ENCODE measurements around the gene CABCOCO1.
"Not testable (repeated sequence)": the region's sequence is repeated elsewhere in the genome, so short reads cannot be mapped to it uniquely, and the experiment has no call there.

Gene CABCOCO1

GRCh38 chr10:61642150-61642571 lies 20.6 kb upstream of the CABCOCO1 start:
- no peak for FAIRE-seq

DNA sequence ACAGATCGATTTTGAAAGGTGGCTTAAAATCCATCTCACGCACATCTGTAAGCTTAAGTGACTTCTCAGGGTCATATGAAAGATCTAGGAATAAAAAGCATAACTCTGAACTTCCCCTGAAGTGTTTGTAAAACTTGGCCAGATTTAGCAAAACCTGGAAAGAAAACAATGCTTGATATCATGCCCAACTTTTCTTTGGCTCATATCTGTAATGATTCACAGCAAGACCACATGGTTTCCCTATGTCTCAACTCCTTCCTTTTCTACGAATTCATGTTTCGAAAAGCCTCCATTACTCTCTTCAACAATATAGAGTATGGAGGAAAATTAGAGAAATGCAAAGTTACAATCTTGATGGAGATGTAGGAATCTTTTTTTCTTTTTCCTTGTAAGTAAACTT lies 20.1 kb upstream of the CABCOCO1 start:
- no peak for FAIRE-seq
- no peak for DNase-seq (ENCODE audit: insufficient read length, low spot score)

More at GRCh38 chr10:61642150-61642571, 20.6 kb upstream of the CABCOCO1 start:
- DNase-seq (ENCODE audit: insufficient read length, low spot score) = no peak

- DNase-seq (ENCODE audit: insufficient read length, low spot score) = no peak
- FAIRE-seq = no peak
Observed at GRCh38 chr10:61643316-61643751, 19.4 kb upstream of the CABCOCO1 start.

DNA sequence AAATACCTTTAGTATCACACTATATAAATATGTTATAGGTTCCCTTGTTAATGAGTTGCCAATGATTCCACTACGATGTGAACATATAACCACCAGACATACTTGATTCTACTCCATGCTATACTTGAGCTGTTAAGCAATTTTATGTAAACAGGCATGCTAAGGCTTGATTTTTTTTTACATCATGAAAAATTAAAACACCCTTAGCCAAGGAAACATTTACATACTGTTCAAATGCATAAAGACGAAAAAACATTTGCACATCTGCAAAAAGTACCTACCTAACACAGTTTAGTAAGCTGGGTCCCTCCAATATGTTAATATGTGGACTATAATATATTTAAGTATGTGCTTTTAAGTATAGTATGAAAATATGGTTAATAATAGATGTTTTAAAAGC lies 9.0 kb upstream of the CABCOCO1 start:
- FAIRE-seq = no peak
- no peak for DNase-seq (ENCODE audit: insufficient read length, low spot score)

DNA sequence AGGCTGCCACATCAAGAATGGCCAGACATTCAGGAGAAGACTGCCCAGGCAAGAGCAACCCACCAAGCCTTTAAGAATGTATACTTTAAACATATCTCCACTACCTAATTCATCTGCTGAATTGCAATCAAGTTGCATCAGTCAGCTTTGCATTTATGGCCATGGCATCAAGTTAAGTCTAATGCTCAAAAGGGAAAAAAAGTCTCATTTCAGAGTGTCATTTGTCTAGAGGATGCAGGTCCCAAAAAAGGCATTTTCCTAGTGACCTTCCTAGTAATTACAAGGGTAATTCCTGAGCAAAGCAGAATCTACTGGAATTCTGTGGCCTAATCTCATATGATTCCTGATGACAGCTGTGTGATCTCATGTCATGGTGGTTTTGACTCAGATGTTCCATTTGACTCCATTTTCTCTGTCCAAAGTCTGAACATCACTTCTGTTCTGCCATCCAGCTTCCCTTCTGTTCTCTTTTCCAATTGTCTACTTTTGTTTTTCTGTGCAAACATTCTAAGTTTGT lies 7.3 kb upstream of the CABCOCO1 start:
- FAIRE-seq = no peak
- no peak for DNase-seq (ENCODE audit: insufficient read length, low spot score)

- FAIRE-seq (no peak), DNase-seq (ENCODE audit: insufficient read length, low spot score) (no peak)
Observed at GRCh38 chr10:61663466-61663865, 737 bp downstream of the CABCOCO1 start.

DNA sequence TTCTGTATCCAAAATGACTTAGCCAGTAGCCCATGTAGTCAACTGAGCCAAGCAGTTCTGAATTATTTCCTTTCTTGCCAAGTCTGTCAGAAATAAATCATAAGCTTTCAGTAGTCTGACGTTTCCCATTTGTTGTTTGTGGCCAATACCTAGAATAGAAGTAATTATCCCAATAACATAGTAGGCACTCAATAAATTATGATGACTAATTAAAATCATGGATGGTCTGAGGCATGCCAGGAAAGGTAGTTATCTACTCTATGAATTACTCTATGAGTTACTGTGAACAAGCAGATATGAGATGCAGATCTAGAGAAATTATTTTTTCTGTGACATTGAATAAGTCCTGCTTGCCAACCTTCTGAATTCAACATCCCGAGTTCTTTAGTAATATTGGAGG lies 2.3 kb downstream of the CABCOCO1 start:
- FAIRE-seq = no peak
- no peak for DNase-seq (ENCODE audit: insufficient read length, low spot score)

DNA sequence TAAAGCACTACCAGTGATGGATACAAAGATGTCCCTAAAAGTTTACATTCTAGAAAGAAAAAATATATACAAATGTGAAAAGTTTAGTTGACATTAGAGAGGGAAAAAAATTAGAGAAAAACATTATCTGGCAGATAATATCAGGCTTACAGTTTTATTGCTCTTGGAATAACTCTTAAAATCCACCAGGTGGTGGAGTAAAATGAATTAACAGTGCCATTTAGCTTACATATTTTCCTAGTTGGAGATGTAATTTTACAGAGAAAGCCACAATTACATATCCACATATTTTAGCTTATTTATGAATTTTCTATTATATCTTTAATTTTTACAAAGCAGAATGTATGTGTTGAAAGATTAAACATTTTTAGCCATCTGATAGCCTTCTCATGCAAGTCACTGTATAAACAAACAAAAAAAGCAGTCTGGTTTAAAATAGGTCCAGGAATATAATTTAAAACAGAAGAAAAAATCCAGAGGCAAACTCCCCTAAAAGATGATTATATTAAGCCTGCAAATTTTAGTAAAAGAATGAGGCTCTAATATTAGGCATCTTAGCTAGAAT lies 6.5 kb downstream of the CABCOCO1 start:
- DNase-seq (ENCODE audit: insufficient read length, low spot score) = no peak
- no peak for FAIRE-seq

- FAIRE-seq (no peak), DNase-seq (ENCODE audit: insufficient read length, low spot score) (no peak)
Observed at GRCh38 chr10:61669849-61670248, 7.1 kb downstream of the CABCOCO1 start.

GRCh38 chr10:61673360-61673759 lies 10.6 kb downstream of the CABCOCO1 start:
- no peak for FAIRE-seq
- no peak for DNase-seq (ENCODE audit: insufficient read length, low spot score)

DNA sequence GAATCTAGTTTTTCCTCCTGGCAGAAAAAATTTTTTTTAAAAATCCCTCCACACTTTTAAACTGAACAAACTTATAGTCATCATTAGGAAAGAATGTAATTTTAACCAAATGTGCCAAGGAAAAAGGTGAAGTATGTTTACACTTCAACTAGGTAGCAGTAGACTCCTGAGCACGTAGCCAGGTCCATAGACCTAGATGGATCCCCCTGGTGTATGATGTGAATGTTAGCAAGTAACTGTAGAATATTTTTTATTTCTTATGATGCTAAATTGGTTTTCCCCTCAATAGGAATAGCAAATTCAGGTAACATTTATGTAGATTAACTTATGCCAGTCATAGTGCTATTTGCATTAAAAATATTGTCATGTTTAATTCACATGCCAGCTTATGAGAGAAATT lies 19.6 kb downstream of the CABCOCO1 start:
- peak; percentile 9 for FAIRE-seq
- DNase-seq (ENCODE audit: insufficient read length, low spot score) = no peak

DNA sequence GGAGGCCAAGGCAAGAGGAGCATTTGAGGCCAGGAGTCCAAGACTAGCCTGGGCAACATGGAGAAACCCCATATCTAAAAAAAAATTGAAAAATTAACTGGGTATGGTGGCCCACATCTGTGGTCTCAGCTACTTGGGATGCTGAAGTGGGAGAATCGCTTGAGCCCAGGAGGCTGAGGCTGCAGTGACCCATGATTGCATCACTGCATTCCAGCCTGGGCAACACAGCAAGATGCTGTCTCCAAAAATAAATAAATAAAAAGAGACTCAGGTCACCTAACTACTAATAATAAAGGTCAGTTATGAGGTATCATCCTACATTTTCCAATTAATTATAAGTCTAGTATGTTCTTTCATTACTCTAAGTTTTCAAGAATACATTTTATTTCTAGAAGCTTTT lies 20.6 kb downstream of the CABCOCO1 start:
- no peak for DNase-seq (ENCODE audit: insufficient read length, low spot score)
- no peak for FAIRE-seq

- FAIRE-seq (no peak), DNase-seq (ENCODE audit: insufficient read length, low spot score) (no peak)
Observed at GRCh38 chr10:61684894-61685507, 22.3 kb downstream of the CABCOCO1 start.

DNA sequence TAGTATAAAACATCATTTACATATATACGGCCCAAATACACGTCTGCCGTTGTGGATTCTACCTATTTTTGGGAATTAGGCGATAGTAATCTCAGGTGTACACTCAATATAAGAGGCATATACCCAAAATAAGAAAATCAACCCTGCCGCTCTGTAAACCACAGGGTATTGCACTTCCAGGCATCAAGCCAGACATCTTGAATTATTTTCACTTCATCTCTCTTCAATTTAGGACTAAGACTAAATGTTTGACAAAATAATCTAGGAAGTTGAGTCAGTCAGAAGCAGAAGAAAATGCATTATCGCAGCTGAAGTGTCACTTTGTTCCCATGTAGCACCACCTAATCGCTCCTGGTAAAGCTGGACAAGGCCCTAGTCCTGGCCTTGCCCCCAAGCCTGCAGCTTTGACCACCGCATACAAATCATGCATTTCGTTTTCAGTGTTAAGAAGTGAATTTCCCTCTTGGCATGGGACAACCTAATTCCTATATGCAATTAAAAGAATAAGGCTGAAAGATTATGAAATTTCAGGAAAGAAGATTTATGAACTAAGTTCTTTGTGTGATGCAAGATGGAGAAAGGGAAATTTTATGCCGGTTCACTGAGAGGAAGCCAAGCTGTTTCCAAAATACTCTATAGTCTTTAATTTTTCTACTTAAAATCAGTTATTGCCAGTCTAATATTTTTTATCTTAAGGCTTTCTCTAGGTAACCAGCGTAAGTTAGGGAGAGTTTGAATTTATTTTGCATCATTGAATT lies 26.0 kb downstream of the CABCOCO1 start:
- DNase-seq (ENCODE audit: insufficient read length, low spot score) = no peak
- no peak for FAIRE-seq

GRCh38 chr10:61691667-61692066 lies 28.9 kb downstream of the CABCOCO1 start:
- FAIRE-seq; DNase-seq (ENCODE audit: insufficient read length, low spot score): not testable (repeated sequence)

GRCh38 chr10:61692447-61693010 lies 29.8 kb downstream of the CABCOCO1 start:
- FAIRE-seq = no peak

GRCh38 chr10:61698968-61699655 lies 36.4 kb downstream of the CABCOCO1 start:
- DNase-seq (ENCODE audit: insufficient read length, low spot score) (no peak), FAIRE-seq (no peak)

More at GRCh38 chr10:61692447-61693010, 29.8 kb downstream of the CABCOCO1 start:
- no peak for DNase-seq (ENCODE audit: insufficient read length, low spot score)

DNA sequence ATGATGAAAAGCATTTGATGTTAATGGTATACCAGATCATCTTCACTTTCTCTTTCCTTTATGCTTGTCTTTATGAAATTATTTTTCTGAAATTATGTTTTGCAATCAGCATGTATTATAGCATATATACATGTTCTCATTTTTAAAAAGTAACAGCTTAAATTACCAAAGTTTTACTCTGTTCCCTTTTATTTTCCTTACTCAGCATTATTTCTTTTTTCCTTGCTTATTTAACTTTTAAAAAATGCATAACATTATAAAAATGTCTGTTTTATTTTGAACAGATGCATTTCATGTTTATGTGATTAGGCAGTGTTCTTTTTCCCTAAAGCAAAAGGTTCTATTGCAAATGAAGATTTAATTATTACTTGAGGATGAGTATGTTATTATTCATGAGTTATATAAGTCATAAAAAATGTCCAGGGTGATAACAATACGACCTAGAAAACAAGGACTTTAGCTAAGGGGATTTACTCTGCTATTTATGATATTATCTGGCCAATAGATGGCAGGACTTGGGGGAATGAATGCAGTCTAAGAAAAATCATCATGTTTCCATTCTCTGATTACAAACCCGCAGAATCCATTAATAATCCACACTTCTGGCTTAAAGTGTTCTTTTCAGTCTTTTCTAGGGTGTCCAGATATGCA lies 38.5 kb downstream of the CABCOCO1 start:
- DNase-seq (ENCODE audit: insufficient read length, low spot score) (no peak), FAIRE-seq (no peak)

DNA sequence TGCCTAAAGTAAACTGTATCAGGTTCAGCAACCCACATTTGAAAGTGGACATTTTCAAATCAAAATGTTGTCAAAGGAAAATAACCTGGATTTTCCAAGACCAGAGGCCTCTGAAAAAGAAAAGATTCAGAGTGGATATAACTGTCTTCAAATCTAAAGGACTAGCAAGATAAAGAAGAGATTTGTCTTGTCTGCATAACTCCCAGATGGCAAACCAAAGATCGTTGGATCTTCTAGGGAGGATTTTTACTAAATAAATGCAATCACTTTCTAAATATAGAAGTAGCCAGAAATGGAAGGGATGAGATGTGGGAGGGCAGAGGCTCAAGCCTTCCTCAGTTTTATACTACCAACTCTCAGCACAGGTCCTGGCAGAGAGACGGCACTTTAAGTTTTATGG lies 39.0 kb downstream of the CABCOCO1 start:
- no peak for DNase-seq (ENCODE audit: insufficient read length, low spot score)
- FAIRE-seq = no peak

DNA sequence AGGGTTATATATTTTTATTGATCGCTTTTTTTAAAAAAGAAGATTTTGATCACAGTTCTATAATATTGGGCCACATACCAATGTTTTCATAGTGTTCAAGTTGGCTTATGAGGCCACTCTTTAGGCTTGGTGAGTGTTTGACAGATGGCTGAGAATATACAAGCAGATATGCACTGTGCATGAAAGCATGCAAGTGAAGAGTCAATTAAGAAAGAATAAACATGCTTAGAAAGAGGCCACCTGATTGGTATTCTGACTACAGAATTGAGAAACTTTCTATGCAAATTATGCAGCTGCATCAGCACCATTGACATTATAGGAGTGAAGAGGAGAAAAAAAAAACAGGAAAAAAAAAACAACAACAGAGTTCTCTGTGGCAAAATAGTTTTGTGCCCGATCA lies 39.9 kb downstream of the CABCOCO1 start:
- FAIRE-seq (no peak), DNase-seq (ENCODE audit: insufficient read length, low spot score) (no peak)
